ENCODE data around the gene ZNF324. TPM values are rescaled to one million over a fixed set of nuclear protein-coding genes. Genes with fewer than 3 reads are reported as not detected.

ZNF324 gene
- 7.7 and 9.1 TPM in 2 replicates for total RNA-seq

GRCh38 chr19:58466760-58467589, at the start of gene ZNF324:
TSS of gene ZNF324 (plus strand) at chr19:58467080. CDS start at chr19:58469186, 2,106 bp downstream.

GRCh38 chr19:58439576-58440554, 27.0 kb upstream of the ZNF324 start, which contains the start of gene ZNF132:
TSS of gene ZNF132 (minus strand) at chr19:58440153. CDS start at chr19:58439821, 332 bp downstream.

GRCh38 chr19:58451358-58452101, 15.3 kb upstream of the ZNF324 start, which contains the start of gene ZNF324B:
TSS of gene ZNF324B (plus strand) at chr19:58451622. CDS start at chr19:58453702, 2,080 bp downstream.

GRCh38 chr19:58475714-58476497, 9.0 kb downstream of the ZNF324 start, which contains the start of gene ZNF446:
TSS of gene ZNF446 (plus strand) at chr19:58476352. CDS start at chr19:58477219, 867 bp downstream.

DNA sequence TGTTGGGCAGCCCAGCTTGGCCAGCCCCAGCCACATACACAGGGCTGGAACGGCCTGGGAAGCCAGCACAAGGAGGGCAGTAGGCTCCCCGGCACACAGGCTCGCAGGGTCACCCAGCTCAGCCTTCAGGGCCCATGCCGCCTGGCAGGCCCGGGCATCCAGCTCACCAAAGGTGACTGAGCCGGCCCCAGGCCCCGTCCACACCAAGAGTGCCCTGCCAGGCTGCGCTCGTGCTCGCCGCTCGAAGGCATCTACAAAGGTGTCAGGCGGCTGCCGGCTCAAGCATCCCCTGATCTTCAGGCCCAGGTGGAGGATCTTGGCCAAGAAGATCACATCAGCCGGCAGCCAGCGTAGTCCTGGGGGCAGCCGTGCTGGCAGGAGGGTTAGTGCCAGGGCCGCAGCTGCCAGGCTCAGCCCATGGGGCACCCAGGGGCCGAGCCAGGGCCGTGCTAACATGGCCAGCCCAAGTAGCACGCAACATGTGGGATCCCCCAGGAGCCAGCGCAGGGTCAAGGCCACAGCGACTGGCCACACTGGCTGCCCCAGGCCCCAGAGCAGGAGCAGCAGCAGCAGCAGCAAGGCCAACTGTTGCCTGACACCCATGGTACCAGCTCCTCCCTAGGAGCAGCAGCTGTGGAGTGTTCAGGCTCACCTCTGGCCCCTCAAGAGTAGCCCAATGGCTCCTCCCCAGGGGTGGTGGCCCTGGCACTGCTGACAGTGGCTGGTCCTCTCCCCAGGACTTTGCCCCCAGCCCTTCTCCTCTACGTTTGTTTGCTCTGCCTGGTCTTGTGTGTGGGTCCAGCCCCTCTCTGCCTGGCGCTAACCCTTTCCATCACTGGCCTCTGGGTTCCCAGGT, 44.7 kb downstream of the ZNF324 start, which contains the start of gene SLC27A5:
Gene SLC27A5 (minus strand): TSS at position 640 of the 856 bp plus-strand sequence. CDS start 37 bp downstream, at position 603.

GRCh38 chr19:58519355-58520256, 52.7 kb downstream of the ZNF324 start, which contains the start of gene ZBTB45:
TSS of gene ZBTB45 (minus strand) at chr19:58519810. CDS start at chr19:58517673, 2,137 bp downstream.

Other genes with a start within 250 kb of the ZNF324 start
- gene ZNF544, start 238.2 kb upstream of the ZNF324 start, total RNA-seq: 37.2 and 43.0 TPM in 2 replicates
- gene ZNF8, start 188.1 kb upstream of the ZNF324 start, total RNA-seq: 3.7 and 4.2 TPM in 2 replicates
- 52.1 and 56.0 TPM in 2 replicates for gene ERVK3-1, start 161.7 kb upstream of the ZNF324 start, total RNA-seq
- 1.6 and 1.8 TPM in 2 replicates for gene ZSCAN22, start 140.1 kb upstream of the ZNF324 start, total RNA-seq
- 56.7 and 57.5 TPM in 2 replicates for gene A1BG, start 113.6 kb upstream of the ZNF324 start, total RNA-seq
- under 0.01 and 0.74 TPM in 2 replicates for gene ZNF497, start 104.3 kb upstream of the ZNF324 start, total RNA-seq
- 0.89 and 2.4 TPM in 2 replicates for gene ZNF837, start 86.0 kb upstream of the ZNF324 start, total RNA-seq
- 2,682 and 2,963 TPM in 2 replicates for gene RPS5, start 79.8 kb upstream of the ZNF324 start, total RNA-seq
- gene RNF225, start 71.4 kb upstream of the ZNF324 start, total RNA-seq: not detected in 2 replicates
- gene ZNF584, start 58.4 kb upstream of the ZNF324 start, total RNA-seq: 8.2 and 13.1 TPM in 2 replicates
- gene ZNF132, start 26.9 kb upstream of the ZNF324 start, total RNA-seq: 2.1 and 3.0 TPM in 2 replicates
- 5.5 and 6.2 TPM in 2 replicates for gene ZNF324B, start 15.5 kb upstream of the ZNF324 start, total RNA-seq
- gene ZNF446, start 9.3 kb downstream of the ZNF324 start, total RNA-seq: 8.0 and 9.4 TPM in 2 replicates
- 15.2 and 18.3 TPM in 2 replicates for gene SLC27A5, start 44.9 kb downstream of the ZNF324 start, total RNA-seq
- gene ZBTB45, start 52.7 kb downstream of the ZNF324 start, total RNA-seq: 12.8 and 14.4 TPM in 2 replicates
- 474 and 516 TPM in 2 replicates for gene TRIM28, start 77.0 kb downstream of the ZNF324 start, total RNA-seq
- 120 and 121 TPM in 2 replicates for gene CHMP2A, start 88.0 kb downstream of the ZNF324 start, total RNA-seq
- 27.2 and 47.9 TPM in 2 replicates for gene UBE2M, start 91.5 kb downstream of the ZNF324 start, total RNA-seq
- gene MZF1, start 106.3 kb downstream of the ZNF324 start, total RNA-seq: 6.1 and 6.2 TPM in 2 replicates